Right lobe of liver (tissue), 6 donors: ENCODE data around the gene KREMEN2. TPM values are rescaled to one million over a fixed set of nuclear protein-coding genes. Genes with fewer than 3 reads are reported as not detected.

Source experiments
- ATAC-seq, 4 donors: fragments of 200-7000 bp; cut with Tn5 transposase; one replicate each; pipeline ENCODE4 v1.9.1; 2020; ENCODE audit warnings: mild to moderate bottlenecking in 4 of 4, moderate library complexity in 4 of 4
- DNase-seq, 3 donors: peaks; one replicate each; pipeline ENCODE4 v3.0.0-alpha.2; 2020
- H3K27ac ChIP-seq, 3 donors: fragments of 200-600 bp; one replicate each; pipeline ENCODE4 v1.8.0; 2022
- H3K27me3 ChIP-seq, 2 donors: fragments of 200-600 bp; one replicate each; pipeline ENCODE4 v1.8.0; 2022
- H3K36me3 ChIP-seq, 4 donors: fragments of 200-600 bp; sonication (generic) in 1 of 4; one replicate each; pipeline versions ENCODE4 v1.5.1 to v1.8.0; 2017 to 2022; ENCODE audit warnings: control low read depth in 1 of 4
- H3K4me1 ChIP-seq, 4 donors: fragments of 200-600 bp; sonication (generic) in 1 of 4; one replicate each; pipeline versions ENCODE4 v1.5.1 to v1.8.0; 2017 to 2022; ENCODE audit warnings: control low read depth in 1 of 4
- H3K4me3 ChIP-seq, 3 donors: fragments of 200-600 bp; one replicate each; pipeline ENCODE4 v1.8.0; 2022
- H3K9me3 ChIP-seq, 4 donors: fragments of 200-600 bp; sonication (generic) in 1 of 4; one replicate each; pipeline versions ENCODE4 v1.5.1 to v1.8.0; 2017 to 2022; ENCODE audit warnings: control low read depth in 1 of 4
- POLR2A ChIP-seq: fragments of 450-650 bp; IDR thresholded peaks from one replicate; pipeline ENCODE4 v1.6.1; 2017; ENCODE audit warnings: antibody characterized with exemption, mild to moderate bottlenecking
- WGBS: methylation state at CpG from one replicate; pipeline ENCODE4 v1.1.6; 2018; ENCODE audit warnings: low coverage, low lambda C conversion rate; ENCODE audit not compliant: insufficient coverage; ENCODE audit errors: missing lambda C conversion rate; 5-methylcytosine and 5-hydroxymethylcytosine counted together
- intact Hi-C, 2 donors: fragments of 100-400 bp; cut with DNase I; formaldehyde crosslinking; loops; one replicate each; pipeline versions ENCODE4 v1.11.2 to v1.14.1; 2022
- total RNA-seq, 6 experiments: library from RNA; depleted of rRNA in 2 of 6; stranded (reverse); fragments of >200 nt in 2 of 6; fragmentation: NEBNext Ultra II Directional in 3 of 6; extraction: Animal tissue kit (Norgen Biotek cat#: 25700) in 3 of 6; gene quantifications; one replicate each; pipeline versions ENCODE4 v1.1.0 to v1.2.4, GENCODE V29; 2016 to 2023
- TF ChIP-seq, protein P1 (sequence below), 4 donors: fragments of 200-600 bp in 3 of 4; fragments of 450-650 bp in 1 of 4; IDR thresholded peaks; one replicate each; pipeline versions ENCODE4 v1.5.1 to v1.8.0; 2016 to 2022; ENCODE audit warnings: antibody characterized with exemption in 4 of 4, mild to moderate bottlenecking in 2 of 4
- donor health status: DM: no; HTN: yes; CAD: no.
- donor health status: DM: no; HTN: no; CAD: no.
- donor health status: DM: no; HTN: no; CAD: no.
- donor health status: DM: no; HTN: yes; CAD: no.
- donor health status: DM: no; HTN: yes; CAD: no.

Gene KREMEN2
- total RNA-seq, 6 experiments from 2014 or later = not detected

DNA sequence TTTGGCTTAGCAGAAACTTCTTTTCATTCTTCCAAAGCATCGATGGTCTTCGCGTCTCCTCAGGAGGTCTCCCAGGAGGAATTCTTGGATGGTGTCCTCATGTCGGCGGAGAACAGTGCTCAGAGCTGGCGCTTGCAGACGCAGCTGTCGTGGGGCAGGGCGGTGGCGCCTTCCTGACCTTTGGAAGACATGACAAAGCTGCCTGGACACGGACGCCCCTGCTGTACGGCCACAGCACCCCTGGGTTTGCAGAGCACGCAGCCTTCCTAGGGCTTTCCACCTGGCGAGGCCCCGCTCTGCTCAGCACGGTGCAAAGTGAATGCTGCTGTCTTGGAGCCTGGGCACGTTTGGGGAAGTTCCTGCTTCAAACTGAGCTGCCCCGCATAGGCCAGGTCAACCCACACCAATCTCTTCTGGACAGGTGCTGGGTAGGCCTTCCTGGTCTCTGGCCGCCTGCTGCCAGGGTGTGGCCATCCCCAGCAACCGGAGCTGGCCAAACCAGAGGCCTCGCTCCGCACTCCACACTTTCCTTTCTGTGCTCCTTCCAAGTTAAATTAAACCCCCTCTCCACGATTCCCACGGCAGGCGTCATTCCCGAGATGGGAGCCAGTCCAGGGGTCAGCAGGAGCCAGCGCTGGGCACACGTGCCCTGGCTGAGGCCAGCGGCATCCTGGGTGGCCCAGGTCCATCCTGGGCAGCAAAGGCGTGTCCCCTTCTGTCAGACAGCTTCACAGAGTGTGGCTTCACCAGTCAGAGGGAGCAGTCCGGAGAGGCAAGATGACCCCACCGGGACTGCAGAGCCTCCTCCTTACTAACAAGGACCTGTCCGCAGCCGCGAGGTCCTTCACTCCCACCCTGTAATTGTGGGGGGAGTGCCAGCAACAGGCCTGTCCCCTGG lies 15.0 kb upstream of the KREMEN2 start:
- WGBS = 85% methylated on average over 13 of the region's 36 CpGs
- no peaks in the 10 kb centered on the region for H3K9me3 ChIP-seq
- no peak overlapping the region for H3K27ac ChIP-seq
- no peaks in the 10 kb centered on the region for H3K36me3 ChIP-seq
- no peaks in the 10 kb centered on the region for H3K4me1 ChIP-seq
- H3K27me3 ChIP-seq = no peaks in the 10 kb centered on the region
- intact Hi-C loops = no loop called here
- H3K4me3 ChIP-seq = no peak overlapping the region
- TF ChIP-seq, protein P1, sequence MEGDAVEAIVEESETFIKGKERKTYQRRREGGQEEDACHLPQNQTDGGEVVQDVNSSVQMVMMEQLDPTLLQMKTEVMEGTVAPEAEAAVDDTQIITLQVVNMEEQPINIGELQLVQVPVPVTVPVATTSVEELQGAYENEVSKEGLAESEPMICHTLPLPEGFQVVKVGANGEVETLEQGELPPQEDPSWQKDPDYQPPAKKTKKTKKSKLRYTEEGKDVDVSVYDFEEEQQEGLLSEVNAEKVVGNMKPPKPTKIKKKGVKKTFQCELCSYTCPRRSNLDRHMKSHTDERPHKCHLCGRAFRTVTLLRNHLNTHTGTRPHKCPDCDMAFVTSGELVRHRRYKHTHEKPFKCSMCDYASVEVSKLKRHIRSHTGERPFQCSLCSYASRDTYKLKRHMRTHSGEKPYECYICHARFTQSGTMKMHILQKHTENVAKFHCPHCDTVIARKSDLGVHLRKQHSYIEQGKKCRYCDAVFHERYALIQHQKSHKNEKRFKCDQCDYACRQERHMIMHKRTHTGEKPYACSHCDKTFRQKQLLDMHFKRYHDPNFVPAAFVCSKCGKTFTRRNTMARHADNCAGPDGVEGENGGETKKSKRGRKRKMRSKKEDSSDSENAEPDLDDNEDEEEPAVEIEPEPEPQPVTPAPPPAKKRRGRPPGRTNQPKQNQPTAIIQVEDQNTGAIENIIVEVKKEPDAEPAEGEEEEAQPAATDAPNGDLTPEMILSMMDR (IDR thresholded peaks at IDR 0.05) = no peak
- no peak for TF ChIP-seq POLR2A
- DNase-seq (no peak), ATAC-seq (peak in 2 of 4 donors; percentile 14 to 28)

- 86% methylated on average over 9 of the region's 19 CpGs for WGBS
- Histone ChIP-seq H3K27ac (no peak overlapping the region), H3K9me3 (no peaks in the 10 kb centered on the region), H3K27me3 (peaks cover 0 to under 1% of the 10 kb centered on the region in 2 donors), H3K36me3 (no peaks in the 10 kb centered on the region), H3K4me3 (no peak overlapping the region), H3K4me1 (no peaks in the 10 kb centered on the region)
- intact Hi-C loops = no loop called here
- DNase-seq = no peak
- no peak for TF ChIP-seq POLR2A
- TF ChIP-seq, protein P1 (IDR thresholded peaks at IDR 0.05) = no peak
- peak in 1 of 4 donors; percentile 21 for ATAC-seq
Observed at GRCh38 chr16:2949705-2950352, 14.2 kb upstream of the KREMEN2 start.

- DNase-seq (no peak), ATAC-seq (no peak)
- WGBS = 96% methylated on average over 6 of the region's 13 CpGs
- Histone ChIP-seq H3K4me1 (no peaks in the 10 kb centered on the region), H3K27me3 (peaks cover 0 to 6% of the 10 kb centered on the region in 2 donors), H3K4me3 (no peak overlapping the region), H3K9me3 (no peaks in the 10 kb centered on the region), H3K27ac (no peak overlapping the region), H3K36me3 (no peaks in the 10 kb centered on the region)
- no peak for TF ChIP-seq POLR2A
- TF ChIP-seq, protein P1 (IDR thresholded peaks at IDR 0.05) = no peak
- intact Hi-C loops = no loop called here
Observed at GRCh38 chr16:2950353-2950724, 13.7 kb upstream of the KREMEN2 start.

GRCh38 chr16:2950773-2951172 lies 13.3 kb upstream of the KREMEN2 start:
- Histone ChIP-seq H3K27me3 (peaks cover 0 to 9% of the 10 kb centered on the region in 2 donors), H3K9me3 (no peaks in the 10 kb centered on the region), H3K4me1 (no peaks in the 10 kb centered on the region), H3K27ac (no peak overlapping the region), H3K4me3 (no peak overlapping the region), H3K36me3 (no peaks in the 10 kb centered on the region)
- WGBS = 87% methylated on average over 13 of the region's 16 CpGs
- ATAC-seq (no peak), DNase-seq (no peak)
- no peak for TF ChIP-seq POLR2A
- TF ChIP-seq, protein P1 (IDR thresholded peaks at IDR 0.05) = no peak
- intact Hi-C loops = no loop called here
